HEK293 (cell line): ENCODE measurements around the gene ACAD11.

Experiments
- BCL11A ChIP-seq: fragments of 450-650 bp; formaldehyde crosslinking; IDR thresholded peaks from 2 replicates; pipeline ENCODE4 v1.5.1; 2016; ENCODE audit warnings: low read depth, missing biosample characterization, missing genetic modification characterization
- PRDM1 ChIP-seq: fragments of 450-650 bp; formaldehyde crosslinking; IDR thresholded peaks from 2 replicates; pipeline ENCODE4; 2016; ENCODE audit warnings: missing biosample characterization, missing genetic modification characterization
- SP2 ChIP-seq: fragments of 450-650 bp; formaldehyde crosslinking; IDR thresholded peaks from 2 replicates; pipeline ENCODE4 v1.5.1; 2016; ENCODE audit warnings: missing biosample characterization, missing genetic modification characterization
- ZBTB21 ChIP-seq: fragments of 450-650 bp; formaldehyde crosslinking; IDR thresholded peaks from 2 replicates; pipeline ENCODE4 v1.5.1; 2017; ENCODE audit warnings: missing biosample characterization, missing genetic modification characterization
- ZNF140 ChIP-seq: fragments of 450-650 bp; formaldehyde crosslinking; IDR thresholded peaks from 2 replicates; pipeline ENCODE4 v1.5.1; 2016; ENCODE audit warnings: missing biosample characterization, missing genetic modification characterization
- ZNF16 ChIP-seq: fragments of 450-650 bp; formaldehyde crosslinking; IDR thresholded peaks from 2 replicates; pipeline ENCODE4 v1.5.1; 2016; ENCODE audit warnings: low read depth, missing biosample characterization, missing genetic modification characterization
- ZNF510 ChIP-seq: fragments of 450-650 bp; formaldehyde crosslinking; IDR thresholded peaks from 2 replicates; pipeline ENCODE4 v1.5.1; 2018; ENCODE audit warnings: mild to moderate bottlenecking, missing genetic modification characterization, missing biosample characterization; ENCODE audit not compliant: insufficient replicate concordance
- ZNF561 ChIP-seq: fragments of 450-650 bp; IDR thresholded peaks from 2 replicates; pipeline ENCODE4 v1.5.1; 2018; ENCODE audit warnings: missing biosample characterization, missing genetic modification characterization, borderline replicate concordance
- ZNF596 ChIP-seq: fragments of 450-650 bp; IDR thresholded peaks from 2 replicates; pipeline ENCODE4 v1.5.0; 2018; ENCODE audit warnings: missing biosample characterization, mild to moderate bottlenecking, missing genetic modification characterization, moderate library complexity
- TF ChIP-seq, protein P1 (sequence below): fragments of 450-650 bp; formaldehyde crosslinking; IDR thresholded peaks from 2 replicates; pipeline ENCODE4 v1.5.1; 2016; ENCODE audit warnings: missing biosample characterization, missing genetic modification characterization
- TF ChIP-seq, protein P2 (sequence below): fragments of 450-650 bp; formaldehyde crosslinking; IDR thresholded peaks from 2 replicates; pipeline ENCODE4 v1.5.1; 2016; ENCODE audit warnings: missing biosample characterization, missing genetic modification characterization
- TF ChIP-seq, protein P3 (sequence below): fragments of 450-650 bp; IDR thresholded peaks from 2 replicates; pipeline ENCODE4 v1.5.1; 2018; ENCODE audit warnings: missing biosample characterization, missing genetic modification characterization
- TF ChIP-seq, protein P4 (sequence below): fragments of 450-650 bp; formaldehyde crosslinking; IDR thresholded peaks from 2 replicates; pipeline ENCODE4 v1.5.1; 2016; ENCODE audit warnings: missing biosample characterization, missing genetic modification characterization, low read depth

DNA sequence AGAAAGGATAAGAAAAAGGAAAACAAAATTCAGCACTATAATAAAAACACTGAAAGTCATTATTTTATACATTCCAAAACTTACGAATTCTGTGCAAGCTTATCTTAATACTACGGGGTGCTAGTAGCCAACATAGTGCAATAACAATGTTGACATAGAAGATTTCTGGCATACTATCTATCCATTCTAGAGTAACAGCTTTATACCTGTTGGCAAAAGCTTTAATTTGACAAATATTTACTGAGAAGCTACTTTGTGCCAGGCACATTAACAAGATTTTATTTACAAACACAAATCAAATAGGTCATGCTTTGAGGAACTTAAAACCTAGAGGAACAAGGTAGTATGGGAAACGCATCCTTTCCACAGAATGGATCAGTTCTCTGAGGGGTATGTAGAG is 61.4 kb downstream of the ACAD11 start:
- TF ChIP-seq, protein P1, sequence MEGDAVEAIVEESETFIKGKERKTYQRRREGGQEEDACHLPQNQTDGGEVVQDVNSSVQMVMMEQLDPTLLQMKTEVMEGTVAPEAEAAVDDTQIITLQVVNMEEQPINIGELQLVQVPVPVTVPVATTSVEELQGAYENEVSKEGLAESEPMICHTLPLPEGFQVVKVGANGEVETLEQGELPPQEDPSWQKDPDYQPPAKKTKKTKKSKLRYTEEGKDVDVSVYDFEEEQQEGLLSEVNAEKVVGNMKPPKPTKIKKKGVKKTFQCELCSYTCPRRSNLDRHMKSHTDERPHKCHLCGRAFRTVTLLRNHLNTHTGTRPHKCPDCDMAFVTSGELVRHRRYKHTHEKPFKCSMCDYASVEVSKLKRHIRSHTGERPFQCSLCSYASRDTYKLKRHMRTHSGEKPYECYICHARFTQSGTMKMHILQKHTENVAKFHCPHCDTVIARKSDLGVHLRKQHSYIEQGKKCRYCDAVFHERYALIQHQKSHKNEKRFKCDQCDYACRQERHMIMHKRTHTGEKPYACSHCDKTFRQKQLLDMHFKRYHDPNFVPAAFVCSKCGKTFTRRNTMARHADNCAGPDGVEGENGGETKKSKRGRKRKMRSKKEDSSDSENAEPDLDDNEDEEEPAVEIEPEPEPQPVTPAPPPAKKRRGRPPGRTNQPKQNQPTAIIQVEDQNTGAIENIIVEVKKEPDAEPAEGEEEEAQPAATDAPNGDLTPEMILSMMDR (tag by site-specific recombination): no peak
- TF ChIP-seq ZNF561 (tag by site-specific recombination) (no peak), SP2 (tag by site-specific recombination) (no peak), ZBTB21 (tag by site-specific recombination) (no peak), ZNF510 (no peak), ZNF140 (tag by site-specific recombination) (no peak), ZNF596 (no peak), PRDM1 (tag by site-specific recombination) (no peak), ZNF16 (tag by site-specific recombination) (no peak), BCL11A (tag by site-specific recombination) (no peak)
- TF ChIP-seq, protein P2, sequence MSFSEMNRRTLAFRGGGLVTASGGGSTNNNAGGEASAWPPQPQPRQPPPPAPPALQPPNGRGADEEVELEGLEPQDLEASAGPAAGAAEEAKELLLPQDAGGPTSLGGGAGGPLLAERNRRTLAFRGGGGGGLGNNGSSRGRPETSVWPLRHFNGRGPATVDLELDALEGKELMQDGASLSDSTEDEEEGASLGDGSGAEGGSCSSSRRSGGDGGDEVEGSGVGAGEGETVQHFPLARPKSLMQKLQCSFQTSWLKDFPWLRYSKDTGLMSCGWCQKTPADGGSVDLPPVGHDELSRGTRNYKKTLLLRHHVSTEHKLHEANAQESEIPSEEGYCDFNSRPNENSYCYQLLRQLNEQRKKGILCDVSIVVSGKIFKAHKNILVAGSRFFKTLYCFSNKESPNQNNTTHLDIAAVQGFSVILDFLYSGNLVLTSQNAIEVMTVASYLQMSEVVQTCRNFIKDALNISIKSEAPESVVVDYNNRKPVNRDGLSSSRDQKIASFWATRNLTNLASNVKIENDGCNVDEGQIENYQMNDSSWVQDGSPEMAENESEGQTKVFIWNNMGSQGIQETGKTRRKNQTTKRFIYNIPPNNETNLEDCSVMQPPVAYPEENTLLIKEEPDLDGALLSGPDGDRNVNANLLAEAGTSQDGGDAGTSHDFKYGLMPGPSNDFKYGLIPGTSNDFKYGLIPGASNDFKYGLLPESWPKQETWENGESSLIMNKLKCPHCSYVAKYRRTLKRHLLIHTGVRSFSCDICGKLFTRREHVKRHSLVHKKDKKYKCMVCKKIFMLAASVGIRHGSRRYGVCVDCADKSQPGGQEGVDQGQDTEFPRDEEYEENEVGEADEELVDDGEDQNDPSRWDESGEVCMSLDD (tag by site-specific recombination): no peak
- TF ChIP-seq, protein P3, sequence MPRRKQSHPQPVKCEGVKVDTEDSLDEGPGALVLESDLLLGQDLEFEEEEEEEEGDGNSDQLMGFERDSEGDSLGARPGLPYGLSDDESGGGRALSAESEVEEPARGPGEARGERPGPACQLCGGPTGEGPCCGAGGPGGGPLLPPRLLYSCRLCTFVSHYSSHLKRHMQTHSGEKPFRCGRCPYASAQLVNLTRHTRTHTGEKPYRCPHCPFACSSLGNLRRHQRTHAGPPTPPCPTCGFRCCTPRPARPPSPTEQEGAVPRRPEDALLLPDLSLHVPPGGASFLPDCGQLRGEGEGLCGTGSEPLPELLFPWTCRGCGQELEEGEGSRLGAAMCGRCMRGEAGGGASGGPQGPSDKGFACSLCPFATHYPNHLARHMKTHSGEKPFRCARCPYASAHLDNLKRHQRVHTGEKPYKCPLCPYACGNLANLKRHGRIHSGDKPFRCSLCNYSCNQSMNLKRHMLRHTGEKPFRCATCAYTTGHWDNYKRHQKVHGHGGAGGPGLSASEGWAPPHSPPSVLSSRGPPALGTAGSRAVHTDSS (tag by site-specific recombination): no peak
- TF ChIP-seq, protein P4, sequence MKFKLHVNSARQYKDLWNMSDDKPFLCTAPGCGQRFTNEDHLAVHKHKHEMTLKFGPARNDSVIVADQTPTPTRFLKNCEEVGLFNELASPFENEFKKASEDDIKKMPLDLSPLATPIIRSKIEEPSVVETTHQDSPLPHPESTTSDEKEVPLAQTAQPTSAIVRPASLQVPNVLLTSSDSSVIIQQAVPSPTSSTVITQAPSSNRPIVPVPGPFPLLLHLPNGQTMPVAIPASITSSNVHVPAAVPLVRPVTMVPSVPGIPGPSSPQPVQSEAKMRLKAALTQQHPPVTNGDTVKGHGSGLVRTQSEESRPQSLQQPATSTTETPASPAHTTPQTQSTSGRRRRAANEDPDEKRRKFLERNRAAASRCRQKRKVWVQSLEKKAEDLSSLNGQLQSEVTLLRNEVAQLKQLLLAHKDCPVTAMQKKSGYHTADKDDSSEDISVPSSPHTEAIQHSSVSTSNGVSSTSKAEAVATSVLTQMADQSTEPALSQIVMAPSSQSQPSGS (tag by site-specific recombination): no peak
